HG03565 (cell line): ENCODE measurements around the gene TGFBR3.

ENCODE experiments used
- ATAC-seq: cut with Tn5 transposase; IDR thresholded peaks from one replicate; pipeline ENCODE4 v1.9.1; 2021; ENCODE audit warnings: mild to moderate bottlenecking, moderate library complexity; ENCODE audit not compliant: unreplicated experiment

Gene TGFBR3

DNA sequence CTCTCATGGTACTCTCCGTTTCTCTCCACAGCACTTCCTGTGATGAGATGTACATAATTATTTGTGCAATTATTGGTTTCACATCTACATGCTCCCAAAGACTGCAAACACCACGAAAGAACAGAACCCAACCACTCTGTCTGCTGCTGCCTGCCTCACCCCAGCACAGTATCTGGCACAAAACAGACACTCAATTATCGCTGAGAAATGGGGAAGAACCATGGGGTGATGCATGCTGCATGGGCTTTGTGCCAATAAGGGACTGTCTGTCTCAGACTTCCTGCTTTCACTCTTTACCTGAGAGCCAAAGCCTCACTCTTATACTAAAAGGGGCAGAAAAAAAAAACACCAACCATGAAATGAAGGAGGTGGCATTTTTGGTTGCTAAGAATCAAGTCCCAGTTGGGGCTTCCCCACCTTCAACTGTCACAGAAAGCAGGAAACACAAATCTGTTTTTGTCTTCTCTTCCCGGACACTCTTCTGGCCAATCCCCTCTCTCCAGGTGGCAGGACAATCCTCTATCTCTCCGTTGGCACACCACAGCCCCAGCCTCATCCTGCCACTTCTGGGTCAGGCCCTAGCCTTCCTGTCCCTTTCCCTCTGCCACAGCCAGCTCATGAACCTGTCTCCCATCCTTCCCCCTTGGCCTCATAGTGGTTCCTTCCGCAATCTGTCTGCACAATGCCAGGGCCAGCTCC is 82.0 kb downstream of the TGFBR3 start:
- peak; percentile 79 for ATAC-seq

DNA sequence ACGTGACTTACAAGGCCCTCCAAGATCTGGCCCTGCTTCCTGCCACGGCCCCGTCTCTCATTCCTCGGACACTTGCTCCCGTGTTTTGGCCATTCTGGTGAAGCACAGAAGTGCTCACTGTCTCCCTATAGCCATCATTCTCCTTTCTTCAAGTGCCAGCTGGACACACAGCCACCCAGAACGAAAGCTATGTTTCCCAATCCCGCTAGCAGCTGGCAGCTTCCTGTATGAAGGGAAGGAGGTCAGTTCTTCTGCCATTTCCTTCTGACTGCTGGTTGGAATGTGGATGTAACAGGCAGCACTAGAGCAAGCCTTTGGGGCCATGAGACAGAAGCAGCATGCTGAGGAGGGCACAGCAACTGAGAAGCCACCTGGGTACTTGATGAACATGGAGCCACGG is 82.8 kb downstream of the TGFBR3 start:
- no peak for ATAC-seq

- no peak for ATAC-seq
These were observed 84.3 kb downstream of the TGFBR3 start for GRCh38 chr1:91801496-91802115.

GRCh38 chr1:91799863-91800262 is 86.1 kb downstream of the TGFBR3 start:
- ATAC-seq = no peak

DNA sequence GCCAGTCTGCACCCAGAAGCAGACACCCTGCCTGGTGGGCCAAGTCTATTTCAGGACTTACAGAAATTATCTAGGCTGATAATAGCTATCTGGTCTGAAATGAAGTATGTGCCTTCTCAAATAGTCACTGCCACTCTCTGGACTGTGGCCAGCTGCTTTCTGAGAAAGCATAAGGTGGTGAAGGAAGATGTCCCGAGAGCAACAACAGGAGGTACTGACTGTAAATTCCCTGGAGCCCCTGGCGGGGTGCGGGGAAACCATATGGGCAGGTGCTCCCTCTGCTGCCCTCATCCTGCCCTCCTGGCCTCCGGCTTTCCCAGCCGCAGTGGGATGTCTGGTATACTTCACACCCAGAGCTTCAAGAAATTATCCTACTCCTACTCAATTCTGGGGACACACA is 86.8 kb downstream of the TGFBR3 start:
- ATAC-seq = no peak

DNA sequence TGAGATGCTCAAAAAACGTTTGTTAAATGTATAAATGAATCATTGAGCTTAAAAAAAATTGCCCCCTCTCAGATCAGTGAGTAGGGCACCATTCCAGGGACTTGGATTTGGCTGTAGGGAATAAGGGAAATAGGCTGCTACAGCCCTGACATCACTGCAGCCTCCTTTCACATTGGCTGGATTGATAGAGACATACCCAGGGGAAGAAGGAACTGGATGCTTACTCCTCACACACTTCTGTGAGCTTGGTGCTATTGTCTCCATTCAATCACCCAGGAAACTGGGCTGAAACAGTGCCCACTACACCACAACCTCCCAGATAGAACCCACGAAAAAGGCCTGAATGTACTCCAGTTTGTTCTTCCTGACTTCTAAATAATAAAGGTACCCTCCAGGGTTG is 87.2 kb downstream of the TGFBR3 start:
- no peak for ATAC-seq

DNA sequence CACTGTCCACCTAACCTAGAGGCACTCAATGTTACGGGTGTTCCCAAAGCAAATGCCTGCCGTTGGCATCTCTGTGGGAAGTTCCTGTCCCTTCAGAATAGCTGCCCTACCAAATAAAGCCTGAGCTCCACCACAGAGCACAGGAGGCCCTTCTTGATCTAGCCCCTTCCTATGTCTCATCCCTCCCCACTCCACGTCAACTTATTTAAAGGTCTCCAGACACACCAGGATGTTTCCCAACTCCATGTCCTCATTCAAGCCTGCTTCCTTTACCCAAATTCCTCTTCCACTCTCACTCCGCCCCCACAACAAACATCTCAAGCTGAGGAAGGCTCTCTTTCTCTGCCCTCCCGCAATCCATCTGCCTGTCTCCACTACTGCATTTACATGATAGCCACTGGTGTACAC is 87.7 kb downstream of the TGFBR3 start:
- no peak for ATAC-seq

GRCh38 chr1:91797164-91797563 is 88.8 kb downstream of the TGFBR3 start:
- no peak for ATAC-seq

DNA sequence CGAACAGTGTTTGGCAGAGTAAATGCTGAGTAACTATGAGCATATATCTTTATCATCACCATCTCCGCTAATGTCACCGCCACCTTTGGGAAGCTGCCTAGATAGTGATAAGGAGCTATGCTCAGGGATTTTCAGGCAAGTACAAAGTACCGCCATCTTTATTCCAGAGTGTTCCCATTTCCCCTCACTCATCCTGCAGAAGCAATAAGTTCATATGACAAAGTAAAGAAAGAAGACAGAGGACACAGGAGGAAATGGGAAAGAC is 89.6 kb downstream of the TGFBR3 start:
- no peak for ATAC-seq

GRCh38 chr1:91795591-91796389 is 90.2 kb downstream of the TGFBR3 start:
- ATAC-seq = no peak

- no peak for ATAC-seq
These were observed 92.1 kb downstream of the TGFBR3 start for GRCh38 chr1:91793877-91794276.

DNA sequence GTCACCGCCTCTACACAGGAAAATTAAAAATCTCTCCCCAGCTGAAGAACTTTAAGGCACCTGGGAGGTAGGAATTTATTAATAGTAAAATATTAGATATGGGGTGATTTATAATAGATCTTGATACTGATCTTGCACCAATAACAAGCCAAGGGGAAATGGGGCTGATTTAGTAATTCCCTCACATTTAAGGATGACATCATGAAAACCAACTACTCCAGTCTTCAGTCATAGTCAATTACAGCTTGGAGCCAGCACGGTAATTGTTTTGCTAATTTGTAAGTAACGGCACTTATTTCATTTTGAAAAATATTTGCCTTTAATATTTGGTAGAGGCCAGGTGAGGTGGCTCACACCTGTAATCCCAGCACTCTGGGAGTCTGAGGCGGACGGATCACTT is 92.8 kb downstream of the TGFBR3 start:
- ATAC-seq = no peak

GRCh38 chr1:91792489-91793071 is 93.4 kb downstream of the TGFBR3 start:
- ATAC-seq = no peak

GRCh38 chr1:91791691-91792488 is 94.1 kb downstream of the TGFBR3 start:
- no peak for ATAC-seq

- no peak for ATAC-seq
These were observed 94.8 kb downstream of the TGFBR3 start for GRCh38 chr1:91791103-91791502.

DNA sequence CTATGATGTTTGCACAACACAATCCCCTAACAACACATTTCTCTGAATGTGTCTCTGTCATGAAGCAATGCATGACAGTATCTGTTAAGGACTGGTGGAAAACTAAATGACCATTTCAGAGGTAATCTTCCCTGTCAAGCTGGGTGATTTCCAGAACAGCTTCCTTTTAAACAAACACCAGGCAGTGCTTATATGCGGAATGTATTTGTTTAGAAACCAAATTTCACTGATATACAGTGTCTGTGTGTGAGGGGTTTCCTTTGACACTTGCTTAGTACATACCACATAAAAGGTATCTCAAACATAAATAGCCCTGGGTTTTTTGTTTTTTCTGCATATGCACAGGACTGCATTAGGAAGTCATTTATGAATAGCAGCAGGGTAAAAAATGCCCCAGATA is 95.6 kb downstream of the TGFBR3 start:
- no peak for ATAC-seq

GRCh38 chr1:91789273-91789997 is 96.5 kb downstream of the TGFBR3 start:
- no peak for ATAC-seq

GRCh38 chr1:91787919-91788318 is 98.0 kb downstream of the TGFBR3 start:
- no peak for ATAC-seq

DNA sequence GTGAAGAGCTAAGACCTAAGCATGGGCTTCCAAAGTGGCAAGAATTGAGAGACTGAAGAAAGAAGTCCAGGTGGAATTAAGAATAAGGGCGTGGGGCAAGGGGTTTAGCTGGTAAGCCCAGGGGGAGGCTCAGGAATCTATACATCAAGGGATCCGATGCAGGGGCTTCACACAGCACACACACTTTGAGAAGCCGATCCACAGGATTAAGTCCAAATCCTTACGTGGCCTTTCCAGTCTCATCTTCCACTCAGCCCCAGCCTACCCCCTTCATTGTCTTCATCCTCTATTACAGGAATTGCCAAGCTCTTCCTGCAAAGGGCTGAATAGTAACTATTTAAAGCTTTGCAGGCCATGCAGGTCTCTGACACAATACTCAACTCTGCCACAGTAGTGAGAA is 101.3 kb downstream of the TGFBR3 start:
- no peak for ATAC-seq

DNA sequence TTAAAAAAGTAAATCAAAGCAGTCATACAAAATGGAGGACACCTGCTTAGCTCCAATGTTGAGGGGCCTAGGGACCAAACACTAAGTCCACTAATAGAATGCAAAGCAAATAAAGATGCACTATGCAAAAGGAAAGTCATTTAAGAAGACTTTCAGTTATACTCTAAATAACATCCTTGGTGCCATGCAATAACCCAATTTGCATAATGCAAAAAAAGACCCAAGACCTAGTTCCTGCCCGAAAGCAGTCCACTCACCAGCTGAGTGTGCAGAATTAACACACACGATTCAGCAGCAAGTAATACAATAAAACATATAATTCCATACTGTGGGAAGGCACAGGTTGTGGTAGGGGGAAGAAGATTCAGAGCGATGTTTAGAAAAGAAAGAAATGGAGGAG is 101.8 kb downstream of the TGFBR3 start:
- ATAC-seq = peak; percentile 61
